Neural cell (in vitro differentiated cells): Measurements from ENCODE around the gene PTPRN2.

ENCODE experiments used
- EZH2 ChIP-seq: fragments of 200-600, 300-800 bp; shearing (Covaris generic), sonication (generic); IDR thresholded peaks from 2 replicates; pipeline ENCODE4 v1.6.1; 2014; ENCODE audit warnings: antibody characterized with exemption, low read length, borderline replicate concordance, mild to moderate bottlenecking; ENCODE audit not compliant: insufficient read depth, poor library complexity, severe bottlenecking
- TAF1 ChIP-seq: IDR thresholded peaks from 2 replicates; pipeline ENCODE4 v1.6.1; 2012; ENCODE audit warnings: low read depth
- TF ChIP-seq, protein P1 (sequence below): fragments of 450-650 bp; IDR thresholded peaks from 2 replicates; pipeline ENCODE4 v1.5.1; 2014; ENCODE audit warnings: antibody characterized with exemption, mild to moderate bottlenecking, moderate library complexity; ENCODE audit not compliant: poor library complexity, severe bottlenecking
- TF ChIP-seq, protein P2 (sequence below): IDR thresholded peaks from 2 replicates; pipeline ENCODE4 v1.6.1; 2012; ENCODE audit warnings: borderline replicate concordance

DNA sequence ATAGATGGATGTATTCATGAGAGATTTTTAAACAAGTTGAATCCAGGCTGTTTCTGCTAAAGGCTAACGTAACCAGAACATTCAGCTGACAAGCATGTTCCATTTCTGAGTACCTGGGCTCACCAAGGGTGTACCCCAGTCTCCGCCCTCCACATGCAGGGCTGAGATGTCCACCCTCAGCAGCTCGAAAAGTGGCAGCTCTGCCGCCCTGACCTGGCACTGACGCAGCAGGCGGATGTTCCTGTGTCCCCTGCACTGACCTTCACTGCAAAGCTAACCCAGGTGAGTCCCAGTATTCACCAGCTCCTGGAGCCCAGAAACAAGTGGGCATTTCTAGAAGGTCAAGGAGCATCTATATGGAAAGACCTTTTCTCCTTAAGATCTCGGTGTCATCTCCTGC is 437.4 kb downstream of the PTPRN2 start:
- TF ChIP-seq, protein P1, sequence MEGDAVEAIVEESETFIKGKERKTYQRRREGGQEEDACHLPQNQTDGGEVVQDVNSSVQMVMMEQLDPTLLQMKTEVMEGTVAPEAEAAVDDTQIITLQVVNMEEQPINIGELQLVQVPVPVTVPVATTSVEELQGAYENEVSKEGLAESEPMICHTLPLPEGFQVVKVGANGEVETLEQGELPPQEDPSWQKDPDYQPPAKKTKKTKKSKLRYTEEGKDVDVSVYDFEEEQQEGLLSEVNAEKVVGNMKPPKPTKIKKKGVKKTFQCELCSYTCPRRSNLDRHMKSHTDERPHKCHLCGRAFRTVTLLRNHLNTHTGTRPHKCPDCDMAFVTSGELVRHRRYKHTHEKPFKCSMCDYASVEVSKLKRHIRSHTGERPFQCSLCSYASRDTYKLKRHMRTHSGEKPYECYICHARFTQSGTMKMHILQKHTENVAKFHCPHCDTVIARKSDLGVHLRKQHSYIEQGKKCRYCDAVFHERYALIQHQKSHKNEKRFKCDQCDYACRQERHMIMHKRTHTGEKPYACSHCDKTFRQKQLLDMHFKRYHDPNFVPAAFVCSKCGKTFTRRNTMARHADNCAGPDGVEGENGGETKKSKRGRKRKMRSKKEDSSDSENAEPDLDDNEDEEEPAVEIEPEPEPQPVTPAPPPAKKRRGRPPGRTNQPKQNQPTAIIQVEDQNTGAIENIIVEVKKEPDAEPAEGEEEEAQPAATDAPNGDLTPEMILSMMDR: no peak
- no peak for TF ChIP-seq EZH2
- TF ChIP-seq, protein P2, sequence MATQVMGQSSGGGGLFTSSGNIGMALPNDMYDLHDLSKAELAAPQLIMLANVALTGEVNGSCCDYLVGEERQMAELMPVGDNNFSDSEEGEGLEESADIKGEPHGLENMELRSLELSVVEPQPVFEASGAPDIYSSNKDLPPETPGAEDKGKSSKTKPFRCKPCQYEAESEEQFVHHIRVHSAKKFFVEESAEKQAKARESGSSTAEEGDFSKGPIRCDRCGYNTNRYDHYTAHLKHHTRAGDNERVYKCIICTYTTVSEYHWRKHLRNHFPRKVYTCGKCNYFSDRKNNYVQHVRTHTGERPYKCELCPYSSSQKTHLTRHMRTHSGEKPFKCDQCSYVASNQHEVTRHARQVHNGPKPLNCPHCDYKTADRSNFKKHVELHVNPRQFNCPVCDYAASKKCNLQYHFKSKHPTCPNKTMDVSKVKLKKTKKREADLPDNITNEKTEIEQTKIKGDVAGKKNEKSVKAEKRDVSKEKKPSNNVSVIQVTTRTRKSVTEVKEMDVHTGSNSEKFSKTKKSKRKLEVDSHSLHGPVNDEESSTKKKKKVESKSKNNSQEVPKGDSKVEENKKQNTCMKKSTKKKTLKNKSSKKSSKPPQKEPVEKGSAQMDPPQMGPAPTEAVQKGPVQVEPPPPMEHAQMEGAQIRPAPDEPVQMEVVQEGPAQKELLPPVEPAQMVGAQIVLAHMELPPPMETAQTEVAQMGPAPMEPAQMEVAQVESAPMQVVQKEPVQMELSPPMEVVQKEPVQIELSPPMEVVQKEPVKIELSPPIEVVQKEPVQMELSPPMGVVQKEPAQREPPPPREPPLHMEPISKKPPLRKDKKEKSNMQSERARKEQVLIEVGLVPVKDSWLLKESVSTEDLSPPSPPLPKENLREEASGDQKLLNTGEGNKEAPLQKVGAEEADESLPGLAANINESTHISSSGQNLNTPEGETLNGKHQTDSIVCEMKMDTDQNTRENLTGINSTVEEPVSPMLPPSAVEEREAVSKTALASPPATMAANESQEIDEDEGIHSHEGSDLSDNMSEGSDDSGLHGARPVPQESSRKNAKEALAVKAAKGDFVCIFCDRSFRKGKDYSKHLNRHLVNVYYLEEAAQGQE: no peak
- no peak for TF ChIP-seq TAF1
